Endothelial cell of umbilical vein (primary cell): Measurements from ENCODE around the gene FMC1. TPM values are rescaled to one million over a fixed set of nuclear protein-coding genes. Genes with fewer than 3 reads are reported as not detected.

Experiments used
- BruUV-seq: library from RNA; stranded (reverse); fragments of 400-500 nt; replicated peaks from 2 replicates; lab custom pipeline; 2021; lab: Mats Ljungman, UMichigan
- CTCF ChIA-PET: fragments of 300-600, 350-600 bp; sonication (Branson Sonifier 250); formaldehyde crosslinking; loops from one replicate; lab custom pipeline; 2021; ENCODE audit warnings: antibody characterized with exemption, inconsistent platforms; lab: Charles Lee
- POLR2A ChIA-PET: fragments of 300-600, 350-600 bp; sonication (Branson Sonifier 250); formaldehyde crosslinking; loops from one replicate; lab custom pipeline; 2021; ENCODE audit warnings: antibody characterized with exemption, inconsistent platforms; lab: Charles Lee
- DNase-seq: peaks from one replicate; pipeline ENCODE4 v3.0.0-alpha.2; 2011; ENCODE audit warnings: low read depth, low spot score
- FAIRE-seq: peaks from 2 replicates; lab custom pipeline; 2011; peaks lifted over from hg19 to GRCh38; lab: Jason Lieb, UNC
- H2AFZ ChIP-seq: 2 replicates; pipeline ENCODE4 v1.6.0; 2012; ENCODE audit warnings: low read depth, low read length, control low read depth, inconsistent platforms
- H3K27ac ChIP-seq: 2 replicates; pipeline ENCODE4 v1.5.1; 2011; ENCODE audit warnings: low read depth, mild to moderate bottlenecking, control low read depth, low read length, moderate library complexity; ENCODE audit not compliant: insufficient read depth
- H3K27me3 ChIP-seq, 2 experiments: 2 replicates each; pipeline versions ENCODE4 v1.6.0 to v1.6.1; 2011; ENCODE audit warnings: low read length in 2 of 2, mixed read lengths in 1 of 2; ENCODE audit not compliant: control insufficient read depth in 2 of 2, insufficient read depth in 2 of 2
- H3K36me3 ChIP-seq, 2 experiments: 2 replicates in 1 of 2; 3 replicates in 1 of 2; pipeline ENCODE4 v1.5.1; 2011; ENCODE audit warnings: low read length in 2 of 2, mild to moderate bottlenecking in 1 of 2, moderate library complexity in 1 of 2; ENCODE audit not compliant: control insufficient read depth in 2 of 2, insufficient read depth in 2 of 2; ENCODE audit errors: extremely low read depth in 1 of 2
- H3K4me1 ChIP-seq: 3 replicates; pipeline ENCODE4 v1.5.1; 2011; ENCODE audit warnings: mild to moderate bottlenecking, low read length; ENCODE audit not compliant: control insufficient read depth, insufficient read depth; ENCODE audit errors: extremely low read depth
- H3K4me2 ChIP-seq: 2 replicates; pipeline ENCODE4 v1.6.1; 2011; ENCODE audit warnings: low read length, control low read depth, mixed read lengths; ENCODE audit not compliant: insufficient read depth
- H3K4me3 ChIP-seq, 3 experiments: fragments of 200-600 bp in 1 of 3; sonication (generic), shearing (Covaris generic) in 1 of 3; replicated peaks in 1 of 3; 2 replicates each; pipeline ENCODE4 v1.5.1; 2011 to 2016; ENCODE audit warnings: control low read depth in 3 of 3, low read length in 3 of 3, mild to moderate bottlenecking in 2 of 3, inconsistent platforms in 1 of 3, low read depth in 1 of 3, moderate library complexity in 1 of 3; ENCODE audit not compliant: insufficient read depth in 1 of 3
- H3K79me2 ChIP-seq: 2 replicates; pipeline ENCODE4 v1.6.0; 2012; ENCODE audit warnings: low read length, inconsistent platforms; ENCODE audit not compliant: control insufficient read depth, insufficient read depth
- H3K9ac ChIP-seq: replicated peaks from 2 replicates; pipeline ENCODE3; 2011; ENCODE audit warnings: low read length, control low read depth; ENCODE audit not compliant: insufficient read depth; ENCODE audit errors: extremely low read depth
- H3K9me1 ChIP-seq: replicated peaks from 3 replicates; pipeline ENCODE4 v1.6.0; 2011; ENCODE audit warnings: mild to moderate bottlenecking, low read length; ENCODE audit not compliant: control insufficient read depth, insufficient read depth; ENCODE audit errors: extremely low read depth
- H3K9me3 ChIP-seq: replicated peaks from 2 replicates; pipeline ENCODE4 v1.5.1; 2012; ENCODE audit warnings: low read length, inconsistent platforms; ENCODE audit not compliant: control insufficient read depth, insufficient read depth
- H4K20me1 ChIP-seq: replicated peaks from 2 replicates; pipeline ENCODE3; 2011; ENCODE audit warnings: mild to moderate bottlenecking, low read length; ENCODE audit not compliant: control insufficient read depth, insufficient read depth; ENCODE audit errors: extremely low read depth
- EZH2 ChIP-seq: IDR thresholded peaks from 2 replicates; pipeline ENCODE4 v1.6.1; 2012; ENCODE audit warnings: borderline replicate concordance, low read depth, mild to moderate bottlenecking, moderate library complexity, low read length, inconsistent platforms; ENCODE audit not compliant: severe bottlenecking
- FOS ChIP-seq: IDR thresholded peaks from 2 replicates; pipeline ENCODE4 v1.6.1; 2011; ENCODE audit warnings: mild to moderate bottlenecking, low read length, moderate library complexity, borderline replicate concordance; ENCODE audit not compliant: insufficient read depth
- GATA2 ChIP-seq: IDR thresholded peaks from 2 replicates; pipeline ENCODE4 v1.7.0; 2011; ENCODE audit warnings: low read depth, mild to moderate bottlenecking, moderate library complexity, mixed read lengths, low read length; ENCODE audit not compliant: insufficient read length, insufficient read depth
- JUN ChIP-seq: IDR thresholded peaks from 2 replicates; pipeline ENCODE4 v1.6.1; 2011; ENCODE audit warnings: borderline replicate concordance, low read depth; ENCODE audit not compliant: insufficient read length, insufficient read depth
- MYC ChIP-seq: IDR thresholded peaks from one replicate; pipeline ENCODE4 v1.6.1; 2011; ENCODE audit warnings: mild to moderate bottlenecking, low read depth, low read length
- POLR2A ChIP-seq: IDR thresholded peaks from 2 replicates; pipeline ENCODE4 v1.6.1; 2012; ENCODE audit warnings: low read depth, mild to moderate bottlenecking, control low read depth, low read length
- POLR2AphosphoS5 ChIP-seq: IDR thresholded peaks from 2 replicates; pipeline ENCODE4 v1.6.1; 2012; ENCODE audit warnings: low read depth, mild to moderate bottlenecking, control low read depth, low read length, moderate library complexity; ENCODE audit not compliant: insufficient read depth
- dilution Hi-C: fragments of 300-500 bp; cut with MboI; formaldehyde crosslinking; loops from one replicate; pipeline ENCODE4 v1.15.0; 2019; ENCODE audit warnings: low sequenced_read_pairs; ENCODE audit not compliant: extremely low pct_ligation_motif_present
- intact Hi-C: fragments of 100-400 bp; cut with micrococcal nuclease; formaldehyde crosslinking; loops from one replicate; pipeline ENCODE4 v1.10.0; 2022
- polyA plus RNA-seq, 4 experiments: library from polyadenylated mRNA; depleted of rRNA in 3 of 4; stranded (reverse) in 3 of 4; unstranded in 1 of 4; fragments of >200 nt; gene quantifications; 2 replicates each; pipeline versions ENCODE4 v1.2.1 to v1.2.3, GENCODE V29; 2011 to 2012; ENCODE audit warnings: missing spikeins in 1 of 4
- total RNA-seq: library from RNA; stranded (reverse); gene quantifications from 2 replicates; pipeline ENCODE4 v1.2.3, GENCODE V29; 2021
- TF ChIP-seq, protein P1 (sequence below), 2 donors: IDR thresholded peaks; 1 replicate in 1 of 2; 2 replicates in 1 of 2; pipeline ENCODE4 v1.5.1; 2011; ENCODE audit warnings: low read length in 2 of 2, mild to moderate bottlenecking in 2 of 2, moderate library complexity in 2 of 2, control low read depth in 1 of 2, inconsistent platforms in 1 of 2, low read depth in 1 of 2; ENCODE audit not compliant: insufficient read depth in 1 of 2; ENCODE audit errors: extremely low read depth in 1 of 2
- TF ChIP-seq, protein P2 (sequence below): IDR thresholded peaks from 2 replicates; pipeline ENCODE4 v1.6.1; 2011; ENCODE audit not compliant: insufficient read depth, insufficient read length

FMC1 gene
- total and polyA plus RNA-seq, 2 donors (not counting 3 experiments of a cell fraction or from before 2014, with no cell fraction given), result 10.7 to 23.5 TPM

DNA sequence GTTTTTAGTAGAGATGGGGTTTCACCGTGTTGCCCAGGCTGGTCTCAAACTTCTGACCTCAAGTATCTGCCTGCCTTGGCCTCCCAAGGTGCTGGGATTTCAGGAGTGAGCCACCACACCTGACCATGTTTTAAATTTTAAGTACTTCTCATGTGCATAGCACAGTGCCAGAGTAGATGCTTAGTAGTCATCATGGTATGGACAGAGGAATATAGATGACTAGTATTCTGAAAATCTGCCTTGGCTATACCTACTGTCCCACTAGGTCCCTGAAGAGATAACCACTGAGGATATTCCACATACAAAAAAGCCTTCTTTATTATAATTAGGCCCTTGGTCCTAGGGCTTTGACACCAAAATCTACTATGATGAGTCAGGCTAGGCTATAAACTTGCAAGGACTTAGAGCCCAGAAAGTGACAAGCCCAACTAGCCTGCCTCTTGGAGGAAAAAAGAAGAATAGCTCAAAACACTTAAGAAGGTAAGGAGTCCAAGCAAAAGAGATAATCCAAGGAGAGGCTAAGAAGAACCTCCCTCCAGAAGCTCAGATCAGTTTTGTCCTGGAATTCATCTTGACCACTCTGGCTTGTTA, 52.6 kb downstream of the FMC1 start:
- no TSS peak for BruUV-seq
- Histone ChIP-seq H3K36me3 (peaks cover 2 to 9% of the 10 kb centered on the region in 2 experiments), H3K9ac (no peak overlapping the region), H3K4me3 (no peak overlapping the region), H3K4me2 (no peak overlapping the region), H4K20me1 (peaks cover 5% of the 10 kb centered on the region), H3K27me3 (no peaks in the 10 kb centered on the region), H3K4me1 (no peaks in the 10 kb centered on the region), H3K79me2 (peaks cover 80% of the 10 kb centered on the region), H3K27ac (no peak overlapping the region), H2AFZ (no peak overlapping the region), H3K9me3 (no peaks in the 10 kb centered on the region), H3K9me1 (no peaks in the 10 kb centered on the region)
- no peak for TF ChIP-seq EZH2
- no peak for TF ChIP-seq MYC
- TF ChIP-seq JUN, result no peak
- DNase-seq (no peak), FAIRE-seq (no peak)
- intact Hi-C loops (no loop called here), dilution Hi-C loops (no loop called here)
- ChIA-PET POLR2A (no interaction called here), CTCF (no interaction called here)

GRCh38 chr7:139394540-139394939, 53.4 kb downstream of the FMC1 start:
- dilution Hi-C loops, result no loop called here
- Histone ChIP-seq H3K36me3 (peaks cover 2 to 6% of the 10 kb centered on the region in 2 experiments), H3K4me3 (no peak overlapping the region), H3K4me2 (no peak overlapping the region), H3K79me2 (peaks cover 75% of the 10 kb centered on the region), H2AFZ (no peak overlapping the region), H3K9ac (no peak overlapping the region), H3K9me1 (no peaks in the 10 kb centered on the region), H3K27ac (no peak overlapping the region), H3K4me1 (no peaks in the 10 kb centered on the region), H3K27me3 (no peaks in the 10 kb centered on the region), H4K20me1 (peaks cover 5% of the 10 kb centered on the region), H3K9me3 (no peaks in the 10 kb centered on the region)
- no peak for FAIRE-seq
- no peak for TF ChIP-seq JUN
- TF ChIP-seq POLR2AphosphoS5, result no peak
- no peak for TF ChIP-seq POLR2A
- TF ChIP-seq, protein P1, sequence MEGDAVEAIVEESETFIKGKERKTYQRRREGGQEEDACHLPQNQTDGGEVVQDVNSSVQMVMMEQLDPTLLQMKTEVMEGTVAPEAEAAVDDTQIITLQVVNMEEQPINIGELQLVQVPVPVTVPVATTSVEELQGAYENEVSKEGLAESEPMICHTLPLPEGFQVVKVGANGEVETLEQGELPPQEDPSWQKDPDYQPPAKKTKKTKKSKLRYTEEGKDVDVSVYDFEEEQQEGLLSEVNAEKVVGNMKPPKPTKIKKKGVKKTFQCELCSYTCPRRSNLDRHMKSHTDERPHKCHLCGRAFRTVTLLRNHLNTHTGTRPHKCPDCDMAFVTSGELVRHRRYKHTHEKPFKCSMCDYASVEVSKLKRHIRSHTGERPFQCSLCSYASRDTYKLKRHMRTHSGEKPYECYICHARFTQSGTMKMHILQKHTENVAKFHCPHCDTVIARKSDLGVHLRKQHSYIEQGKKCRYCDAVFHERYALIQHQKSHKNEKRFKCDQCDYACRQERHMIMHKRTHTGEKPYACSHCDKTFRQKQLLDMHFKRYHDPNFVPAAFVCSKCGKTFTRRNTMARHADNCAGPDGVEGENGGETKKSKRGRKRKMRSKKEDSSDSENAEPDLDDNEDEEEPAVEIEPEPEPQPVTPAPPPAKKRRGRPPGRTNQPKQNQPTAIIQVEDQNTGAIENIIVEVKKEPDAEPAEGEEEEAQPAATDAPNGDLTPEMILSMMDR (IDR thresholded peaks at IDR 0.05; ENCODE audit: extremely low read depth in 1 of 2, insufficient read depth in 1 of 2, low read depth in 1 of 2, low read length in 2 of 2), result no peak
- no peak for TF ChIP-seq EZH2
- TF ChIP-seq MYC, result no peak
- TF ChIP-seq, protein P2, sequence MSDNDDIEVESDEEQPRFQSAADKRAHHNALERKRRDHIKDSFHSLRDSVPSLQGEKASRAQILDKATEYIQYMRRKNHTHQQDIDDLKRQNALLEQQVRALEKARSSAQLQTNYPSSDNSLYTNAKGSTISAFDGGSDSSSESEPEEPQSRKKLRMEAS, result no peak
- TF ChIP-seq FOS, result no peak
- no peak for TF ChIP-seq GATA2
- intact Hi-C loops, result no loop called here
- CTCF ChIA-PET, result interaction anchor here (0.5 to 1.3 kb wide), 4 partner anchors 18 to 142 kb away, joined by 3 to 8 read pairs (median 3); no protein-coding TSS in a partner anchor
- POLR2A ChIA-PET, result no interaction called here
- no peak for DNase-seq
- BruUV-seq, result no TSS peak
